CD4-positive, alpha-beta memory T cell (primary cell): ENCODE results near the gene HTR3B. TPM values are rescaled to one million over a fixed set of nuclear protein-coding genes. Genes with fewer than 3 reads are reported as not detected.

Experiments
- CTCF ChIA-PET: fragments of 350-600 bp; sonication (Branson Sonifier 250); formaldehyde crosslinking; loops from one replicate; lab custom pipeline; 2021; ENCODE audit warnings: inconsistent platforms; ENCODE audit not compliant: partially characterized antibody; lab: Charles Lee
- POLR2A ChIA-PET: fragments of 350-600 bp; sonication (Branson Sonifier 250); formaldehyde crosslinking; loops from one replicate; lab custom pipeline; 2021; ENCODE audit not compliant: partially characterized antibody; lab: Charles Lee
- DNase-seq, 5 donors: peaks; one replicate each; pipeline versions ENCODE4 v3.0.0 to v3.0.0-alpha.2; 2020 to 2022; ENCODE audit warnings: mixed read lengths in 1 of 5
- H3K27ac ChIP-seq: one replicate; pipeline ENCODE4 v1.7.0; 2013; ENCODE audit warnings: low read depth, low read length
- H3K27me3 ChIP-seq: 2 replicates; pipeline ENCODE4 v1.7.0; 2013; ENCODE audit warnings: mild to moderate bottlenecking, low read length, moderate library complexity; ENCODE audit not compliant: insufficient read depth
- H3K36me3 ChIP-seq: 2 replicates; pipeline ENCODE4 v1.7.0; 2013; ENCODE audit warnings: mild to moderate bottlenecking, low read length, moderate library complexity; ENCODE audit not compliant: insufficient read depth
- H3K4me1 ChIP-seq: 2 replicates; pipeline ENCODE4 v1.7.0; 2013; ENCODE audit warnings: mild to moderate bottlenecking, low read length, moderate library complexity; ENCODE audit not compliant: insufficient read depth
- H3K4me3 ChIP-seq, 2 donors: one replicate each; pipeline ENCODE4 v1.7.0; 2013; ENCODE audit warnings: low read length in 2 of 2, mild to moderate bottlenecking in 1 of 2
- H3K9me3 ChIP-seq, 2 donors: one replicate each; pipeline ENCODE4 v1.7.0; 2013; ENCODE audit warnings: low read length in 2 of 2, control low read depth in 1 of 2; ENCODE audit not compliant: control insufficient read depth in 1 of 2
- H3K27ac Mint-ChIP-seq, 7 donors: one replicate each; pipeline ENCODE4 v1.8.0; 2020 to 2021; ENCODE audit warnings: mixed read lengths in 7 of 7, mild to moderate bottlenecking in 6 of 7, inconsistent platforms in 3 of 7, moderate library complexity in 3 of 7
- H3K27me3 Mint-ChIP-seq, 2 donors: one replicate each; pipeline ENCODE4 v1.8.0; 2020 to 2021; ENCODE audit warnings: mixed read lengths in 2 of 2
- H3K36me3 Mint-ChIP-seq, 2 donors: one replicate each; pipeline ENCODE4 v1.8.0; 2020 to 2021; ENCODE audit warnings: mixed read lengths in 2 of 2, inconsistent platforms in 1 of 2, mild to moderate bottlenecking in 1 of 2
- H3K4me1 Mint-ChIP-seq, 4 donors: one replicate each; pipeline ENCODE4 v1.8.0; 2020 to 2021; ENCODE audit warnings: mixed read lengths in 4 of 4, mild to moderate bottlenecking in 1 of 4
- H3K4me3 Mint-ChIP-seq, 8 donors: one replicate each; pipeline ENCODE4 v1.8.0; 2020 to 2021; ENCODE audit warnings: mixed read lengths in 8 of 8, mild to moderate bottlenecking in 7 of 8, moderate library complexity in 6 of 8, inconsistent platforms in 3 of 8
- H3K9me3 Mint-ChIP-seq, 8 donors: one replicate each; pipeline ENCODE4 v1.8.0; 2020 to 2021; ENCODE audit warnings: mixed read lengths in 8 of 8, mild to moderate bottlenecking in 5 of 8, inconsistent platforms in 3 of 8, moderate library complexity in 1 of 8
- intact Hi-C: fragments of 100-400 bp; cut with micrococcal nuclease; formaldehyde crosslinking; loops from one replicate; pipeline ENCODE4 v1.15.1; 2023
- polyA plus RNA-seq, 2 donors: library from polyadenylated mRNA; unstranded; fragments of 300-500 nt; fragmentation: Illumina TruSeq; gene quantifications; one replicate each; pipeline ENCODE4 v1.2.3, GENCODE V29; 2021
- total RNA-seq, 2 experiments: library from RNA; stranded (reverse); gene quantifications; one replicate each; pipeline ENCODE4 v1.2.3, GENCODE V29; 2021

The HTR3B gene
- total and polyA plus RNA-seq, 4 experiments from 2014 or later: not detected

DNA sequence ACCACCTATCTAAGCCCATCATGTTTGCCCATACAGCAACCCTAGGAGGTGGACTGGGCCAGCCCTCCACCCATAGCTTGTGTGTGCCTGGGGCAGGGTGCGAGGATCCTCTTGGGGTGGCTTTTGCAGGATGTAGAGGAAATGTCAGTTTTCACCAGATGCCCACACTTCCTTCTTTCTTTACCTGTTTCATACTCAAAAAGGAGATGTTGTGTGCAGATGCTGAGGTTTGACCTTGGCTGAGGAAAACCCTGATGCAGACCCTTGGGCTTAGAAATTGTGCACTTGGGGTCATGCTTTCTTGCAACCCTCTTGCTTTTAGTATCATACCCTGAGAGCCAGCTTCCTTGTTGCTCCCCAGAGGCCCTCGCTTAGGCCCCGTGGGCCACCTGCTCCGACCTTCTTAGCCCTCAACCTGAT is 72.5 kb downstream of the HTR3B start:
- ChIA-PET POLR2A (no interaction called here), CTCF (interaction anchor here (1.4 kb wide), 1 partner anchor 16 kb away, joined by 4 read pairs; no protein-coding TSS in a partner anchor)
- H3K4me1 ChIP-seq: no peaks in the 10 kb centered on the region
- no peak overlapping the region for H3K4me3 ChIP-seq
- DNase-seq: no peak
- H3K27ac ChIP-seq: no peak overlapping the region
- Mint-ChIP-seq H3K4me1 (peaks cover 0 to 2% (median 0%) of the 10 kb centered on the region in 4 donors), H3K9me3 (no peaks in the 10 kb centered on the region), H3K4me3 (no peak overlapping the region), H3K36me3 (no peaks in the 10 kb centered on the region), H3K27me3 (peaks cover 7 to 12% of the 10 kb centered on the region in 2 donors), H3K27ac (no peak overlapping the region)
- H3K27me3 ChIP-seq: no peaks in the 10 kb centered on the region
- no peaks in the 10 kb centered on the region for H3K9me3 ChIP-seq
- intact Hi-C loops: no loop called here
- no peaks in the 10 kb centered on the region for H3K36me3 ChIP-seq

DNA sequence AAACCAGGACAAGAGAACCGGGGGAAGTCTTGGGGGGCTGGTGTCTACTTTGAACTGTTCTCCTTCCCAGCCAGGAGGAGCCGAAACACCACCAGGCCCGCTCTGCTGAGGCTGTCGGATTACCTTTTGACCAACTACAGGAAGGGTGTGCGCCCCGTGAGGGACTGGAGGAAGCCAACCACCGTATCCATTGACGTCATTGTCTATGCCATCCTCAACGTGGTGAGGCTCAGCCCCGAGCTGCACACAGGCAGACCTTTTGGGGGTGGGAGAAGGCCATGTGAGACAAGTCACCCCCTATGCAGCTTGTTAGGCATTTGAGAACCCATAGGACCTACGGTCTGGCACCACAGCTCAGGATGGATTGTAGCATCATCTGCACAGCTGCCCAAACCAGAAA is 73.1 kb downstream of the HTR3B start:
- H3K36me3 Mint-ChIP-seq: no peaks in the 10 kb centered on the region
- H3K4me3 Mint-ChIP-seq: no peak overlapping the region
- no peak overlapping the region for H3K27ac ChIP-seq
- no peak for DNase-seq
- H3K9me3 Mint-ChIP-seq: no peaks in the 10 kb centered on the region
- ChIA-PET CTCF (interaction anchor here (1.4 kb wide), 1 partner anchor 15 kb away, joined by 4 read pairs; no protein-coding TSS in a partner anchor), POLR2A (no interaction called here)
- peaks cover 7 to 12% of the 10 kb centered on the region in 2 donors for H3K27me3 Mint-ChIP-seq
- no peaks in the 10 kb centered on the region for H3K36me3 ChIP-seq
- intact Hi-C loops: no loop called here
- H3K27me3 ChIP-seq: no peaks in the 10 kb centered on the region
- no peaks in the 10 kb centered on the region for H3K9me3 ChIP-seq
- H3K27ac Mint-ChIP-seq: no peak overlapping the region
- H3K4me1 Mint-ChIP-seq: peaks cover 0 to 2% (median 0%) of the 10 kb centered on the region in 4 donors
- H3K4me1 ChIP-seq: no peaks in the 10 kb centered on the region
- no peak overlapping the region for H3K4me3 ChIP-seq

DNA sequence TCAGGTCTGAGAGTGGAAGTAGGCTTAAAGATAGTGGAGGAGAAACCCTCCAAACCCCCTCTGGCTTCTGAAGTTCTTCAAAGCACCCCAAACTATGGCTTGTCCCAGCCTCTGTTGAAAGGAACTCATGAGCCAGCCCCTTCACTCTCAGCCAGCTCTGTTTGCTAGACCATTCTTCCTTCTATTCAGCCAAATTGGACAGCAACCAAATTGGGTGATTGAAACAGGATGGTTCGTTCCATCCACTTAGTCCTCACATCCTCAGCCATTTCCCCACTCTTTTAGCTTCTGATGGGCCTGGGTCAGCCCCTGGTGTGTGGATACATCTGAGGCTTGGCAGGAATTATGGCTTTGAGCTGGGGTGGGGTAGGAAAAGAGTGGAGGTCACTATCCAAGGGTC is 74.8 kb downstream of the HTR3B start:
- Histone ChIP-seq H3K9me3 (no peaks in the 10 kb centered on the region), H3K4me1 (no peaks in the 10 kb centered on the region), H3K27ac (no peak overlapping the region), H3K4me3 (no peak overlapping the region), H3K36me3 (no peaks in the 10 kb centered on the region), H3K27me3 (peaks cover 7% of the 10 kb centered on the region)
- no peaks in the 10 kb centered on the region for H3K9me3 Mint-ChIP-seq
- intact Hi-C loops: no loop called here
- H3K27me3 Mint-ChIP-seq: peaks cover 11 to 13% of the 10 kb centered on the region in 2 donors
- H3K36me3 Mint-ChIP-seq: no peaks in the 10 kb centered on the region
- POLR2A ChIA-PET: no interaction called here
- no peak overlapping the region for H3K4me3 Mint-ChIP-seq
- H3K4me1 Mint-ChIP-seq: peaks cover 0 to 2% (median 0%) of the 10 kb centered on the region in 4 donors
- no peak for DNase-seq
- no peak overlapping the region for H3K27ac Mint-ChIP-seq
- CTCF ChIA-PET: no interaction called here

DNA sequence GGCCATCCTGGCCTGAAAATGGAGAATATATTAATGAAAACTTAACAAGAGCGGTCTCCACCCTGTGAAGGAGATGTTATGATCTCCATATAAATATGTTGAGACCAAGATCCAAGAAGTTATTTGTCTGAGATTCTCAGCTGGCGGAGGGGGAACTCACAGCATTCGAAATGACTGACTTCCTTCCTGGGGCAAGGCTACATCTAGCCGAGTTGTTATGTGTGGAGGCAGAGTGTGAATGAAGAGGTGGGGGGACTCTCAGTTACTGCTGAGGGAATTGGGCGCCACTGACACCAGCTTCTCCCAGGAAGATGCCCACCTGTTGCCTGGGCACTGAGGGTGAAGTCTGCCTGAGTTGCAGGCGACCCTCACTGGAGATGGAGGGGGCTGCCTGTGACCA is 76.2 kb downstream of the HTR3B start:
- intact Hi-C loops: no loop called here
- no peak overlapping the region for H3K4me3 ChIP-seq
- Mint-ChIP-seq H3K27me3 (peaks cover 13 to 17% of the 10 kb centered on the region in 2 donors), H3K4me3 (no peak overlapping the region), H3K36me3 (no peaks in the 10 kb centered on the region), H3K4me1 (peaks cover 0 to 2% (median 0%) of the 10 kb centered on the region in 4 donors), H3K9me3 (no peaks in the 10 kb centered on the region), H3K27ac (no peak overlapping the region)
- DNase-seq: no peak
- H3K4me1 ChIP-seq: no peaks in the 10 kb centered on the region
- H3K27me3 ChIP-seq: peaks cover 7% of the 10 kb centered on the region
- POLR2A ChIA-PET: no interaction called here
- CTCF ChIA-PET: no interaction called here
- H3K27ac ChIP-seq: no peak overlapping the region
- no peaks in the 10 kb centered on the region for H3K36me3 ChIP-seq
- H3K9me3 ChIP-seq: no peaks in the 10 kb centered on the region

DNA sequence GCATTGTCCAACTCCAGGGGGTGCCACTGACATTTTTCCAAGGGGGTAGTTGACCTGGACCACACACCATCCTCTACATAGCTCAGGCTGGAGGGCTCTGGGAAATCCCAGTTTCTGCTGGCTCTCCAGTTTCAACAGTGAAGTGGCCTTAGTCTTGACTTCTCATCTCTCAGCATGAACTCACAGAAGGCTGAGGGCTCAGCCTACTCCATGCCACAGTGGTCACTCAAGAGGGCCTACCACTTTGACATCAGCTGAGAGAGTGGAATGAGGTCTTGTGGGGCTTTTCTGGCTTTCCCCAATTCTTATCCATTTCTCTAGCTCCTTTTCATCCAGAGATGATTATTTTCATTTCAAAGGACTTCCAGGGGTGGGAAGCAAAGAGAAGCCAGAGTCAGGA is 77.7 kb downstream of the HTR3B start:
- Histone ChIP-seq H3K36me3 (no peaks in the 10 kb centered on the region), H3K27me3 (peaks cover 7% of the 10 kb centered on the region), H3K4me3 (no peak overlapping the region), H3K9me3 (no peaks in the 10 kb centered on the region), H3K4me1 (no peaks in the 10 kb centered on the region), H3K27ac (no peak overlapping the region)
- H3K27me3 Mint-ChIP-seq: peaks cover 16 to 24% of the 10 kb centered on the region in 2 donors
- H3K9me3 Mint-ChIP-seq: no peaks in the 10 kb centered on the region
- H3K4me3 Mint-ChIP-seq: no peak overlapping the region
- intact Hi-C loops: no loop called here
- H3K36me3 Mint-ChIP-seq: no peaks in the 10 kb centered on the region
- no peak overlapping the region for H3K27ac Mint-ChIP-seq
- POLR2A ChIA-PET: no interaction called here
- CTCF ChIA-PET: no interaction called here
- peaks cover 0 to 2% (median 0%) of the 10 kb centered on the region in 4 donors for H3K4me1 Mint-ChIP-seq
- DNase-seq: no peak

DNA sequence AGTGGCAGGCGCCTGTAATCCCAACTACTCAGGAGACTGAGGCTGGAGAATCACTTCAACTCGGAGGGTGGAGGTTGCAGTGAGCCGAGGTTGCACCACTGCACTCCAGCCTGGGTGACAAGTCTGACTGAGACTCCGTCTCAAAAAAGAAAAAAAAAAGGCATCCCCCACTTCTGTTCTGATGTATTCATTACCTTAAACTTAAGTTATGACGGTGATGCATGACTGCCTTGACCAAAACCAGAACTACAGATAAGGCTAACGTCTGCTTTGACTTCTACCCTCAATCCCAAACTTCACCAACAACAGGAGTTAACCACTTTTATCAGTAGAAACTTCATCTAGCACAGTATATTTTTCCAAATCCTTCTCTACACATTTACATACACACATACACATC is 80.2 kb downstream of the HTR3B start:
- Histone ChIP-seq H3K27me3 (peaks cover 7% of the 10 kb centered on the region), H3K9me3 (no peaks in the 10 kb centered on the region), H3K4me1 (no peaks in the 10 kb centered on the region), H3K36me3 (no peaks in the 10 kb centered on the region), H3K4me3 (no peak overlapping the region), H3K27ac (no peak overlapping the region)
- CTCF ChIA-PET: interaction anchor here (0.7 to 14.9 kb wide), 2 partner anchors 221 to 277 kb away, joined by 3 to 320 read pairs; no protein-coding TSS in a partner anchor
- no peak for DNase-seq
- intact Hi-C loops: no loop called here
- peaks cover 16 to 28% of the 10 kb centered on the region in 2 donors for H3K27me3 Mint-ChIP-seq
- H3K36me3 Mint-ChIP-seq: no peaks in the 10 kb centered on the region
- POLR2A ChIA-PET: no interaction called here
- H3K4me3 Mint-ChIP-seq: no peak overlapping the region
- H3K4me1 Mint-ChIP-seq: no peaks in the 10 kb centered on the region
- no peak overlapping the region for H3K27ac Mint-ChIP-seq
- H3K9me3 Mint-ChIP-seq: no peaks in the 10 kb centered on the region

DNA sequence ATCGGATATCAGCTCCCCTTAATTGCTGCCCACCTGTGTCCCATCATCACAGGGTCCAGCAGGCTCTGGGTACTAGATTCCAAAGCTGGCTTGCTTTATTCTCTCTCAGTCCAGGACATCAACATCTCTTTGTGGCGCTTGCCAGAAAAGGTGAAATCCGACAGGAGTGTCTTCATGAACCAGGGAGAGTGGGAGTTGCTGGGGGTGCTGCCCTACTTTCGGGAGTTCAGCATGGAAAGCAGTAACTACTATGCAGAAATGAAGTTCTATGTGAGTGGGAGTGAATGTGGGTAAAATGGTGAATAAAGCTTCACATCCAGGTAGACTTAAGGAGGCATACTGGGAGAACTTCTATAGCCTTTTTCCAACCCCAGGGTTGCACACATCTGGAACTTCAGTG is 81.3 kb downstream of the HTR3B start:
- no peak for DNase-seq
- CTCF ChIA-PET: interaction anchor here (0.8 to 14.9 kb wide), 2 partner anchors 13 to 276 kb away, joined by 3 to 320 read pairs; no protein-coding TSS in a partner anchor
- H3K9me3 ChIP-seq: no peaks in the 10 kb centered on the region

More for the DNA sequence above, 81.3 kb downstream of the HTR3B start:
- H3K36me3 Mint-ChIP-seq: no peaks in the 10 kb centered on the region
- H3K27ac Mint-ChIP-seq: no peak overlapping the region
- H3K36me3 ChIP-seq: no peaks in the 10 kb centered on the region
- POLR2A ChIA-PET: no interaction called here
- H3K27me3 Mint-ChIP-seq: peaks cover 17 to 22% of the 10 kb centered on the region in 2 donors
- peaks cover 7% of the 10 kb centered on the region for H3K27me3 ChIP-seq
- H3K27ac ChIP-seq: no peak overlapping the region
- intact Hi-C loops: no loop called here
- no peaks in the 10 kb centered on the region for H3K4me1 Mint-ChIP-seq
- no peak overlapping the region for H3K4me3 Mint-ChIP-seq
- H3K9me3 Mint-ChIP-seq: no peaks in the 10 kb centered on the region
- H3K4me3 ChIP-seq: no peak overlapping the region
- no peaks in the 10 kb centered on the region for H3K4me1 ChIP-seq
